ENCODE measurements around the gene PHYKPL. TPM values are rescaled to one million over a fixed set of nuclear protein-coding genes. Genes with fewer than 3 reads are reported as not detected.

PHYKPL gene
- 39.2 and 51.3 TPM in 2 replicates for total RNA-seq

DNA sequence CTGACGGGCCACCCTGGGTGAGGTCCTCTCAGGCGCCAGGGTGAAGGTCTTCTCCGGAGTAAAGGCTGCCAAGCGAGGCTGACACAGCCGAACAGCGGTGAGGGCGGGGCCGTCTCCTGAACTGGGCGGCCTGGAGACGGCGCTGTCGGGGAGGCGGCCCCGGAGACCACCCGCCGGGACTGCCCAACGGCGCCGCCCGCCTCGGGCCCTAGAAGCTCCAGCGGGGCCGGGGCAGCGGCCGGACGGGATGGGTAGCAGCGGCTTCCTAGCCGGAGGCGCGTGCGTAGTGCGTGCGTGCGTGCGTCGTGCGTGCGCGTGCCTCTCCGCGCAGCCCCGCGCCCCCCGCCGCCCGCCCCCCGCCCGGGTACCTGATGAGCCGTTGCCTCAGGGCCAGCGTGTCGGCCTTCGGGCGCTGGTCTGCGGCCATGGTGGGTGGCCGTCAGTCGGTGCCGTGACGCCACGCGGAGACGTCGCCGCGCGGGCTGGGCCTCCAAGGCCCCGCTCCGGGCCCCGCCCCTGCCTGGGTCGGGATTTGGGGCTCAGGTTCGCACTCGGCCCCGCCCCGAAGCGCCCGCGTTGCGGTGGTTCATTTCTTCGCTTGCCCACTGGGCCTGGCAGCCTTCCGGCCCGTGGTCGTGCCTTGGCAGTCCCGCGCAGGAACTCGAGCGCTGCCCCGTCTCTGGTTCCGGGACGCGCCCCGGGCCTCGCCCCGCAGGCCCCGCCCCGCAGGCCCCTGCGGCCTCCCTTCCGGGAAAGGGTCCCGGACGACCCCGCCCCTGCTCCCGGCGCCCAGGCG, at the start of gene PHYKPL:
TSS of gene PHYKPL (minus strand) at position 679 of the 796 bp plus-strand sequence. CDS start at position 427, 252 bp downstream.

DNA sequence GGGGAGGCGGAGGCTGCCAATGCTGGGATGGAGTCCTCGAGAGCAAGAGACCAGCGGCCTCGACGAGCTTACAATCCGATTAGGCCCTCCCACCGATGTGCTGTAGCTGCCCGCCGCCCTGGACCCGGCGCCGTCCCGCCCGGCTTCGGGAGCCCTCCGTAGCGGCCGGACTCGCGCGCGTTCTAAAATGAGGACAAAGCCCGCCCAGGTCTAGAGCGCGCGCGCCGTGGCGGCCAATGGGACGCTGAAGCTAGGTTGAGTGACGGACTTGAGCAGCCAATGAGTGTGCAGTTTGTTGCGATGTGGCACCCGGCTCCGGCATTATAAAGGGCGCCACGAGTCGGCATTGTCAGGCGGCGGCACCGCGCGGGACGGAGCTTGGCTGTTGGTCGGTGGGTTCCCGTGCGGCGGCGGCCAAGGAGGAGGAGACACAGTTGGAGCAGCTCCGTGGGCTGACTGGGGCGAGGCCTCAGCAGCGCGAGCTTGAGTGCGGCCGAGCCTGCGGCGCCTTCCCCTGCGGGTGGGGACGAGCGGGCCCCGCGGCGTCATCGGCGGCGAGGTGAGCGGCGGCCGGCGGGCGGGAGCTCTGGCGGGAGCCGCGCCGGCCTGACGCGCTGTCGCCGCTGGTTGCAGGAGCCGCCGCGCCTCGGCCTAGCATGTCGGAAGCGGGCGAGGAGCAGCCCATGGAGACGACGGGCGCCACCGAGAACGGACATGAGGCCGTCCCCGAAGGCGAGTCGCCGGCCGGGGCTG, 28.2 kb downstream of the PHYKPL start, which contains the start of gene HNRNPAB:
TSS of gene HNRNPAB (plus strand) at position 352 of the 753 bp plus-strand sequence. CDS start at position 657, 305 bp downstream.

DNA sequence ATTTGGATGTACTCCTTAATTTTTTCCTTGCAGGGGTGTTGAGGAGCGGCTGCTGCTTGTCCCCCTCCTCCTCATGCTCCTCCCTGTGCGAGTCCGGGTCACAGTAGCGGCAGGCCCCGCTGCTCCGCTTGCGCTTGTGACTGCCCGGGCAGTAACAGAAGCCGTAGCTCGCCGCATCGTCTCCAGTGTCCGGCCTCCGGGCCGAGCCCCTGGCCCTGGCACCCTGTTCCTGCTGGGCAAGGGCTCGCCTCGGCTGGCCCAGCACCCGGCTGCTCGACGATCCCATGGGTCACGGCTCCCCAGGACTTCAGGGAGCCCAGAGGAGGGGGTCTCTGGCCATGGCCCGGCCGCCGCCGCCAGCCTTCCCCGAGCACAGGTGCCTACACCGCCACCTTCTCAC, 45.6 kb downstream of the PHYKPL start, which contains the start of gene GMCL2:
TSS of gene GMCL2 (minus strand) at position 358 of the 400 bp plus-strand sequence. CDS start at position 286, 72 bp downstream.

Other genes with a start within 250 kb of the PHYKPL start
- gene PROP1, start 236.6 kb downstream of the PHYKPL start, total RNA-seq, result not detected in 2 replicates
- 0.32 and 0.36 TPM in 2 replicates for gene N4BP3, start 119.3 kb downstream of the PHYKPL start, total RNA-seq
- gene RMND5B, start 101.8 kb downstream of the PHYKPL start, total RNA-seq, result 23.8 and 24.7 TPM in 2 replicates
- gene NHP2, start 78.9 kb downstream of the PHYKPL start, total RNA-seq, result 45.3 and 79.4 TPM in 2 replicates
- not detected in 2 replicates for gene GMCL2, start 45.4 kb downstream of the PHYKPL start, total RNA-seq
- 39.5 and 42.4 TPM in 2 replicates for gene HNRNPAB, start 28.3 kb downstream of the PHYKPL start, total RNA-seq

All from hair follicle dermal papilla cell (primary cell).